ENCODE measurements around the gene EYA2. TPM values are rescaled to one million over a fixed set of nuclear protein-coding genes. Genes with fewer than 3 reads are reported as not detected.
A peak's percentile ranks its signal among the peaks of the same experiment; 100 is the strongest.

EYA2 gene
- total and polyA plus RNA-seq, 2 of the 4 experiments (the other 2 are of a cell fraction), result 2.3 to 5.4 TPM

GRCh38 chr20:46930640-46931339 is 36.1 kb downstream of the EYA2 start:
- peaks cover 2% of the 10 kb centered on the region; the same call in 1 of the 2 replicates for H3K4me1 ChIP-seq (ENCODE audit: control insufficient read depth, insufficient read depth, low read length)
- H3K4ac ChIP-seq (ENCODE audit: low read depth, low read length), result no peak overlapping the region
- H3K27me3 ChIP-seq (ENCODE audit: control insufficient read depth, insufficient read depth, low read length), result no peaks in the 10 kb centered on the region
- H2BK120ac ChIP-seq (ENCODE audit: low read depth, low read length), result no peak overlapping the region
- H2BK20ac ChIP-seq (ENCODE audit: low read depth, low read length), result no peak overlapping the region
- H3K18ac ChIP-seq (ENCODE audit: low read depth, low read length), result no peak overlapping the region
- no peak overlapping the region for H3K27ac ChIP-seq (ENCODE audit: insufficient read depth, low read length)
- no peak overlapping the region for H3K9ac ChIP-seq (ENCODE audit: low read depth, low read length)
- DNase-seq, result no peak
- no peak overlapping the region for H2BK5ac ChIP-seq (ENCODE audit: low read depth, low read length, poor library complexity, severe bottlenecking)
- H3K36me3 ChIP-seq (ENCODE audit: control insufficient read depth, insufficient read depth, low read length), result no peaks in the 10 kb centered on the region
- in situ Hi-C loops (cut with MboI; ENCODE audit: low sequenced_read_pairs) (no loop called here), intact Hi-C loops (cut with micrococcal nuclease) (no loop called here), dilution Hi-C loops (cut with HindIII; ENCODE audit: low sequenced_read_pairs, unreplicated experiment) (no loop called here)
- no peak overlapping the region for H3K56ac ChIP-seq (ENCODE audit: extremely low read depth, insufficient read depth, low read length)
- no peaks in the 10 kb centered on the region; a peak in 1 of 4 replicates for H3K79me1 ChIP-seq (ENCODE audit: low read depth in 1 of 2, low read length in 2 of 2)
- no peak overlapping the region for H2AK9ac ChIP-seq (replicated peaks; ENCODE audit: low read depth, low read length, poor library complexity)
- H3K4me2 ChIP-seq (ENCODE audit: low read depth, low read length), result no peak overlapping the region
- no CpG with 5 or more reads among the region's 9 CpGs for WGBS, 2 experiments (ENCODE audit: extremely low coverage in 2 of 2, insufficient read length in 1 of 2)
- no TSS peak for BruUV-seq (replicated peaks)
- POLR2A ChIA-PET (ENCODE audit: unreplicated experiment), result no interaction called here
- TF ChIP-seq, protein P1, sequence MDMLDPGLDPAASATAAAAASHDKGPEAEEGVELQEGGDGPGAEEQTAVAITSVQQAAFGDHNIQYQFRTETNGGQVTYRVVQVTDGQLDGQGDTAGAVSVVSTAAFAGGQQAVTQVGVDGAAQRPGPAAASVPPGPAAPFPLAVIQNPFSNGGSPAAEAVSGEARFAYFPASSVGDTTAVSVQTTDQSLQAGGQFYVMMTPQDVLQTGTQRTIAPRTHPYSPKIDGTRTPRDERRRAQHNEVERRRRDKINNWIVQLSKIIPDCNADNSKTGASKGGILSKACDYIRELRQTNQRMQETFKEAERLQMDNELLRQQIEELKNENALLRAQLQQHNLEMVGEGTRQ (IDR thresholded peaks at IDR 0.05; ENCODE audit: low read depth, low read length), result no peak
- TF ChIP-seq RFX5 (IDR thresholded peaks at IDR 0.05; ENCODE audit: low read depth, low read length), result no peak
- TF ChIP-seq MAZ (IDR thresholded peaks at IDR 0.05; ENCODE audit: borderline replicate concordance, low read depth, low read length), result no peak
- TF ChIP-seq MXI1 (IDR thresholded peaks at IDR 0.05; ENCODE audit: borderline replicate concordance, low read depth, low read length), result no peak
- no peak for TF ChIP-seq RCOR1 (IDR thresholded peaks at IDR 0.05; ENCODE audit: insufficient replicate concordance, low read length)
- TF ChIP-seq, protein P2, sequence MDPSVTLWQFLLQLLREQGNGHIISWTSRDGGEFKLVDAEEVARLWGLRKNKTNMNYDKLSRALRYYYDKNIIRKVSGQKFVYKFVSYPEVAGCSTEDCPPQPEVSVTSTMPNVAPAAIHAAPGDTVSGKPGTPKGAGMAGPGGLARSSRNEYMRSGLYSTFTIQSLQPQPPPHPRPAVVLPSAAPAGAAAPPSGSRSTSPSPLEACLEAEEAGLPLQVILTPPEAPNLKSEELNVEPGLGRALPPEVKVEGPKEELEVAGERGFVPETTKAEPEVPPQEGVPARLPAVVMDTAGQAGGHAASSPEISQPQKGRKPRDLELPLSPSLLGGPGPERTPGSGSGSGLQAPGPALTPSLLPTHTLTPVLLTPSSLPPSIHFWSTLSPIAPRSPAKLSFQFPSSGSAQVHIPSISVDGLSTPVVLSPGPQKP (IDR thresholded peaks at IDR 0.05; ENCODE audit: borderline replicate concordance, low read depth, low read length), result no peak
- TF ChIP-seq MAFK (IDR thresholded peaks at IDR 0.05; ENCODE audit: low read depth, low read length), result no peak
- TF ChIP-seq RAD21 (IDR thresholded peaks at IDR 0.05; ENCODE audit: low read length), result no peak
- TF ChIP-seq FOS (IDR thresholded peaks at IDR 0.05; ENCODE audit: low read depth, low read length), result no peak
- no peak overlapping the region for H4K91ac ChIP-seq (ENCODE audit: insufficient read depth, low read depth, low read length)
- H4K5ac ChIP-seq (ENCODE audit: low read depth, low read length), result no peak overlapping the region
- no peak overlapping the region for H2AFZ ChIP-seq (replicated peaks; ENCODE audit: low read length, poor library complexity)
- H3K23ac ChIP-seq (ENCODE audit: low read depth, low read length), result peak overlapping the region; percentile 36; the same call in 1 of the 2 replicates
- CTCF ChIA-PET, result interaction anchor here (1.2 kb wide), 1 partner anchor 8 kb away, joined by 3 read pairs; no protein-coding TSS in a partner anchor
- no peak for ATAC-seq (ENCODE audit: low read depth)
- no peak overlapping the region for H3K4me3 ChIP-seq (ENCODE audit: insufficient read depth, low read depth, low read length)
- no peak overlapping the region for H3K14ac ChIP-seq (replicated peaks; ENCODE audit: low read depth, low read length)
- no peak overlapping the region for H2BK15ac ChIP-seq (ENCODE audit: low read depth, low read length)
- no peak overlapping the region for H2AK5ac ChIP-seq (ENCODE audit: low read depth, low read length)
- H4K20me1 ChIP-seq (ENCODE audit: insufficient read depth, low read length), result no peaks in the 10 kb centered on the region
- peaks cover 4% of the 10 kb centered on the region; the same call in 1 of the 2 replicates for H3K9me1 ChIP-seq (ENCODE audit: insufficient read depth, low read length)
- no peaks in the 10 kb centered on the region for H3K9me3 ChIP-seq (ENCODE audit: control insufficient read depth, insufficient read depth, low read length)
- H4K8ac ChIP-seq (ENCODE audit: low read depth in 2 of 2, low read length in 2 of 2), result no peak overlapping the region

Measured in IMR-90 (cell line).